Tibial artery (tissue), 4 donors: Measurements from ENCODE around the gene SOX30.

Experiments used
- DNase-seq, 2 donors: peaks; one replicate each; pipeline ENCODE4 v3.0.0-alpha.2; 2019
- H3K27ac ChIP-seq, 2 donors: fragments of 200-600 bp; sonication (generic) in 1 of 2; 1 replicate in 1 of 2; 2 replicates in 1 of 2; pipeline ENCODE4 v1.5.1; 2018 to 2019; ENCODE audit warnings: mild to moderate bottlenecking in 1 of 2
- H3K27me3 ChIP-seq, 2 donors: fragments of 200-600 bp; sonication (generic) in 1 of 2; one replicate each; pipeline versions ENCODE4 v1.5.1 to v1.6.0; 2016 to 2019
- H3K36me3 ChIP-seq, 3 donors: fragments of 200-600 bp; sonication (generic) in 2 of 3; one replicate each; pipeline ENCODE4 v1.5.1; 2016 to 2019; ENCODE audit warnings: mild to moderate bottlenecking in 2 of 3
- H3K4me1 ChIP-seq, 4 donors: fragments of 200-600 bp; sonication (generic) in 2 of 4; 1 replicate in 3 of 4; 2 replicates in 1 of 4; pipeline ENCODE4 v1.5.1; 2016 to 2019
- H3K4me3 ChIP-seq, 2 donors: fragments of 200-600 bp; sonication (generic) in 1 of 2; 1 replicate in 1 of 2; 2 replicates in 1 of 2; pipeline ENCODE4 v1.5.1; 2018 to 2019; ENCODE audit warnings: mild to moderate bottlenecking in 2 of 2
- H3K9me3 ChIP-seq, 3 donors: fragments of 200-600 bp; sonication (generic) in 1 of 3; one replicate each; pipeline ENCODE4 v1.5.1; 2016 to 2019
- CTCF ChIP-seq, 2 experiments: fragments of 200-600 bp in 1 of 2; fragments of 450-650 bp in 1 of 2; IDR thresholded peaks; one replicate each; pipeline ENCODE4 v1.5.1; 2017 to 2019; ENCODE audit warnings: antibody characterized with exemption in 2 of 2, mild to moderate bottlenecking in 1 of 2, moderate library complexity in 1 of 2
- intact Hi-C: fragments of 100-400 bp; cut with DNase I; formaldehyde crosslinking; loops from one replicate; pipeline ENCODE4 v1.15.0; 2023; ENCODE audit warnings: low total_unique reads

Gene SOX30

GRCh38 chr5:157607371-157608161, 44.7 kb downstream of the SOX30 start:
- intact Hi-C loops, result no loop called here
- no peaks in the 10 kb centered on the region for H3K36me3 ChIP-seq

GRCh38 chr5:157606046-157606445, 46.2 kb downstream of the SOX30 start:
- H3K27me3 ChIP-seq, result no peaks in the 10 kb centered on the region
- peaks cover 0 to 14% (median 12%) of the 10 kb centered on the region in 4 donors for H3K4me1 ChIP-seq
- no peak overlapping the region for H3K27ac ChIP-seq
- TF ChIP-seq CTCF (IDR thresholded peaks at IDR 0.05), result no peak
- DNase-seq, result no peak
- H3K36me3 ChIP-seq, result no peaks in the 10 kb centered on the region
- no peak overlapping the region for H3K4me3 ChIP-seq
- intact Hi-C loops, result no loop called here
- no peaks in the 10 kb centered on the region for H3K9me3 ChIP-seq

More at GRCh38 chr5:157607371-157608161, 44.7 kb downstream of the SOX30 start:
- no peaks in the 10 kb centered on the region for H3K27me3 ChIP-seq
- H3K4me1 ChIP-seq, result peaks cover 0 to 14% (median 12%) of the 10 kb centered on the region in 4 donors
- no peak for DNase-seq
- TF ChIP-seq CTCF (IDR thresholded peaks at IDR 0.05), result no peak
- H3K4me3 ChIP-seq, result no peak overlapping the region
- H3K27ac ChIP-seq, result no peak overlapping the region
- no peaks in the 10 kb centered on the region for H3K9me3 ChIP-seq

GRCh38 chr5:157603333-157604190, 48.7 kb downstream of the SOX30 start:
- Histone ChIP-seq H3K9me3 (no peaks in the 10 kb centered on the region), H3K27ac (no peak overlapping the region), H3K4me1 (peaks cover 0 to 4% (median 3%) of the 10 kb centered on the region in 4 donors), H3K36me3 (no peaks in the 10 kb centered on the region), H3K27me3 (no peaks in the 10 kb centered on the region), H3K4me3 (no peak overlapping the region)
- no peak for DNase-seq
- no peak for TF ChIP-seq CTCF (IDR thresholded peaks at IDR 0.05)
- intact Hi-C loops, result no loop called here

GRCh38 chr5:157602505-157602904, 49.7 kb downstream of the SOX30 start:
- intact Hi-C loops, result no loop called here
- no peak for DNase-seq
- Histone ChIP-seq H3K27ac (no peak overlapping the region), H3K4me1 (no peaks in the 10 kb centered on the region), H3K27me3 (no peaks in the 10 kb centered on the region), H3K9me3 (no peaks in the 10 kb centered on the region), H3K36me3 (no peaks in the 10 kb centered on the region), H3K4me3 (no peak overlapping the region)
- no peak for TF ChIP-seq CTCF (IDR thresholded peaks at IDR 0.05)

GRCh38 chr5:157600252-157600651, 52.0 kb downstream of the SOX30 start:
- TF ChIP-seq CTCF (IDR thresholded peaks at IDR 0.05), result no peak
- H3K27ac ChIP-seq, result no peak overlapping the region
- no peaks in the 10 kb centered on the region for H3K9me3 ChIP-seq
- no peak overlapping the region for H3K4me3 ChIP-seq
- DNase-seq, result no peak
- H3K27me3 ChIP-seq, result no peaks in the 10 kb centered on the region
- H3K4me1 ChIP-seq, result no peaks in the 10 kb centered on the region
- no peaks in the 10 kb centered on the region for H3K36me3 ChIP-seq
- intact Hi-C loops, result no loop called here
